Measurements from ENCODE around the gene SGMS2. TPM values are rescaled to one million over a fixed set of nuclear protein-coding genes. Genes with fewer than 3 reads are reported as not detected.

The SGMS2 gene
- total and polyA plus RNA-seq, 2 of the 13 experiments (the other 11 are each of a cell fraction or from before 2014, with no cell fraction given) = 1.2 to 1.7 TPM

DNA sequence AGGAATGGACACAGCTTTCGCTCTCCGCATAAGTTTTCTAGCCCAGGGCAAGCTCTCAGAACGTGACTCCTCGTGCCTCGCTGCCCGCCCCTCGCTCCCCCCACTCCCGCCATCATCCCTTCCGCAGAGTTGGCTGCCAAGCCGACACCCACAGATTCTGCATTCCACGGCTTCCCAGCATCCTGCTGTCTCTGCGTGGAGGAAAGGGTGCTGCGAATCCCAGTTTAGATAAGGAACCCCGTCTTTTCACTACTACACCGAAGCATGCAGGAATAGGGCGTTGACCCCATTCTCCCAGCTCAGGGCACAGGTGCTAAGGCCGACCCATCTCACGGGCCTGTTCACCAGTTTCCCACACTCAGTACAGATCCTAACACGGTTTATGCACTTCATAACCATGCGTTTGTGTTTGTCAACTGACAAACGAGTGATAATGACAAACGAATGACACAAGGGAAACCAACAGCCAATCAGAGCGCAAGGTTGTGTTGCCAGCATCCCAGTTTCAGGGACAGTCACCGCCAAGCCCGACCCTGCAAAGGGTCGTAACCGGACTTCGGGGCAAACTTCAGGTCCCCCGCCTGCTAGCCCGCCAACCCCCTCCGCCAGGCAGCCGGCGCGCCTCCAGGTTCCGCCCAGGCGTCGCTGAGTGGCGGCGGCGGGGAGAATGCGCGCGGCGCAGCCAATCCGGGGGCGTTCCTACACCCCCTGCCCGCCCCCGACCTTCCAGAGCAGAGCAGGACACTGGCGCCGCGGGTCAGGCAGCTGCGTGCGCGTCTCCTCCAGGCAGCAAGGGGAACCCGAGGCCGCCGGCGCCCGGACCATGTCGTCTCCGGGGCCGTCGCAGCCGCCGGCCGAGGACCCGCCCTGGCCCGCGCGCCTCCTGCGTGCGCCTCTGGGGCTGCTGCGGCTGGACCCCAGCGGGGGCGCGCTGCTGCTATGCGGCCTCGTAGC lies 106.4 kb downstream of the SGMS2 start, which contains the start of gene CYP2U1 (continued):
- TF ChIP-seq DR1 (CRISPR knock-in tag; IDR thresholded peaks at IDR 0.05) (no peak; the same call in 1 of the 2 replicates), TAF15 (IDR thresholded peaks at IDR 0.05; ENCODE audit: low read depth, low read length, poor library complexity, severe bottlenecking) (no peak), ZNF580 (CRISPR knock-in tag; IDR thresholded peaks at IDR 0.05; ENCODE audit: borderline replicate concordance, low read depth) (no peak), RNF2 (conservative IDR thresholded peaks at IDR 0.05; ENCODE audit: low read depth) (peak; percentile 89; the same call in 1 of the 2 replicates), ZNF784 (CRISPR knock-in tag; IDR thresholded peaks at IDR 0.05; ENCODE audit: borderline replicate concordance) (0 out of 2 replicates have a peak, but pooled peaks have one; percentile 51), ZNF570 (CRISPR knock-in tag; IDR thresholded peaks at IDR 0.05; ENCODE audit: borderline replicate concordance) (no peak), ATF7-NPFF (CRISPR knock-in tag; IDR thresholded peaks at IDR 0.05; ENCODE audit: low read depth) (0 out of 2 replicates have a peak, but pooled peaks have one; percentile 63), ZBTB40 (IDR thresholded peaks at IDR 0.05) (no peak), ZBTB40 (CRISPR knock-in tag; IDR thresholded peaks at IDR 0.05) (peak; percentile 17; the same call in 1 of the 2 replicates), ZNF709 (CRISPR knock-in tag; IDR thresholded peaks at IDR 0.05) (no peak), HDAC2 (CRISPR knock-in tag; IDR thresholded peaks at IDR 0.05) (no peak), NRL (CRISPR knock-in tag; IDR thresholded peaks at IDR 0.05; ENCODE audit: borderline replicate concordance) (no peak), ZBTB7A (CRISPR knock-in tag; IDR thresholded peaks at IDR 0.05) (0 out of 2 replicates have a peak, but pooled peaks have one; percentile 27), NKX3-1 (CRISPR knock-in tag; IDR thresholded peaks at IDR 0.05) (no peak)
- TF ChIP-seq, protein P1, sequence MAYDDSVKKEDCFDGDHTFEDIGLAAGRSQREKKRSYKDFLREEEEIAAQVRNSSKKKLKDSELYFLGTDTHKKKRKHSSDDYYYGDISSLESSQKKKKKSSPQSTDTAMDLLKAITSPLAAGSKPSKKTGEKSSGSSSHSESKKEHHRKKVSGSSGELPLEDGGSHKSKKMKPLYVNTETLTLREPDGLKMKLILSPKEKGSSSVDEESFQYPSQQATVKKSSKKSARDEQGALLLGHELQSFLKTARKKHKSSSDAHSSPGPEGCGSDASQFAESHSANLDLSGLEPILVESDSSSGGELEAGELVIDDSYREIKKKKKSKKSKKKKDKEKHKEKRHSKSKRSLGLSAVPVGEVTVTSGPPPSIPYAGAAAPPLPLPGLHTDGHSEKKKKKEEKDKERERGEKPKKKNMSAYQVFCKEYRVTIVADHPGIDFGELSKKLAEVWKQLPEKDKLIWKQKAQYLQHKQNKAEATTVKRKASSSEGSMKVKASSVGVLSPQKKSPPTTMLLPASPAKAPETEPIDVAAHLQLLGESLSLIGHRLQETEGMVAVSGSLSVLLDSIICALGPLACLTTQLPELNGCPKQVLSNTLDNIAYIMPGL (CRISPR knock-in tag; IDR thresholded peaks at IDR 0.05; ENCODE audit: borderline replicate concordance in 1 of 2, low read depth in 1 of 2) = peak in 1 of 2 experiments; percentile 47; a peak in 1 of 4 replicates
